Fibroblast of skin of scalp (primary cell): Measurements from ENCODE around the gene DTNB.
"Not testable (repeated sequence)": the region's sequence is repeated elsewhere in the genome, so short reads cannot be mapped to it uniquely, and the experiment has no call there.

Experiments
- DNase-seq: peaks from one replicate; pipeline ENCODE4 v3.0.0-alpha.2; 2013

Gene DTNB

DNA sequence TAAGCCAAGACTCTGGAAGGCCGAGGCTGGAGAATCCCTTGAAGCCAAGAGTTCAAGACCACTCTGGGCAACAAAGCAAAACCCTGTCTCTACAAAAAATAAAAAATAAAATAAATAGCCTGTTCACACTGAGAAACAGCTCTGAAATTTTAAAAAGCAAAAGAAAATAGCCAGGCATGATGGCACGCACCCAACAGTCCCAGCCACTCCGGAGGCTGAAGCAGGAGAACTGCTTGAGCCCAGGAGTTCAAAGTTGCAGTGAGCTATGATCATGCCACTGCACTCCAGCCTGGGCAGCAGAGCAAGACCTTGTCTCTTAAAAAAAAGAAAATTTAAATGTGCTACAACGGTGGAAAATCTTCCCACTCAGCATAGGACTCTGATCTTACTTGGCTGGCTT lies 52.7 kb downstream of the DTNB start:
- no peak for DNase-seq

DNA sequence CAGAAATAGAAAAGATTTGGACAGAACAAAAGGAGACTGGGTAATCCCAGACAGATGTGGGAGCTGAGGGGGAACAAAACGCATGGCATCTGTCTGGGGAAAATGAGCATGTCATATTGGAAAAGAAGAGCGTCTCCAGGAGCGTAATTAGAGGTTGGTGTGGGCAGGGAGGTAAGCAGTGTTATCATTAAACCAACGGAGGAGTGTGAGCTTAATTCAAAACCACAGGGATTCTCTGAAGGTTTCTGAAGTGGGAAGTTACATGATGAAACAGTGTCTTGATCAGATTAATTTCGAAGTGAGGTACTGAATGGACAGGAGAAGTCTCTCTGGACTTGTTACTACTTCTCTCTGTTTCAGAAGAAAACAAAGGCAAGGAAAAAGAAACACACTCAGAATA lies 53.3 kb downstream of the DTNB start:
- DNase-seq, result no peak

DNA sequence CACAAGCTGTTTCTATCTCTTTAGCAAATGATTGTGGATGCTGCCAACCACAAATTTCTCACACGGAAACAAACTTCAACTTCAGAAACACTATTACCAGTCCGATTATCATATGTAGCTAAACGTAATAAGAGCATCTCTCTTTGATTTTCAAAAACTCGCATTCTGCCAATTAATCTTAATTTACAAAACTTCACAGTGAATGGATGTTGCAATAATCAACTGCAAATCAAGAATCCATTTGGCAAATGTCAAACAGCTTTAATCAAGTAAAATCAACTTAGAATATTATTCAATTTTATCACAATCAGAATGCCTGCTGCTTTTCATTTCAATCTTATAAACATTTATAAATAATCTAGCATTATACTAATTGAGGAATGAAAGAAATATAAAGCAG lies 54.2 kb downstream of the DTNB start:
- DNase-seq, result no peak

DNA sequence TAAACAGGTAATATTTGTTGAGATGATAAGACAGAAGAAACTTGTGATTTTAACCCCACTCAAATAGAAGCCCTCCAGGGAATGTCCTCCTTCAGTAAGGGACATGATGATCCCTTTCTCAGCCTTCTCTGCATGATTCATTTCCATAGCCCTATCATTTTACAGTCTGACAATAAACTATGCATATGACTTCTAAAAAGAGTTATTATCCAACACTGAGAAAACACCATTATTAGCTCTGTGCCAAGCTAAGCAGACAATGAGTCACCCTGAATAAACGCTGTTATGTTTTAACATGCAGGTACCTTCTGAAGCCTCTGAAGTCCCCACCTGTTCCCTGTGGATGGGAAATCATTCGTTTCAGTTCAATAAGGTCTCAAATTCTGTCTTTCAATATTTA lies 54.7 kb downstream of the DTNB start:
- peak; percentile 60 for DNase-seq

DNA sequence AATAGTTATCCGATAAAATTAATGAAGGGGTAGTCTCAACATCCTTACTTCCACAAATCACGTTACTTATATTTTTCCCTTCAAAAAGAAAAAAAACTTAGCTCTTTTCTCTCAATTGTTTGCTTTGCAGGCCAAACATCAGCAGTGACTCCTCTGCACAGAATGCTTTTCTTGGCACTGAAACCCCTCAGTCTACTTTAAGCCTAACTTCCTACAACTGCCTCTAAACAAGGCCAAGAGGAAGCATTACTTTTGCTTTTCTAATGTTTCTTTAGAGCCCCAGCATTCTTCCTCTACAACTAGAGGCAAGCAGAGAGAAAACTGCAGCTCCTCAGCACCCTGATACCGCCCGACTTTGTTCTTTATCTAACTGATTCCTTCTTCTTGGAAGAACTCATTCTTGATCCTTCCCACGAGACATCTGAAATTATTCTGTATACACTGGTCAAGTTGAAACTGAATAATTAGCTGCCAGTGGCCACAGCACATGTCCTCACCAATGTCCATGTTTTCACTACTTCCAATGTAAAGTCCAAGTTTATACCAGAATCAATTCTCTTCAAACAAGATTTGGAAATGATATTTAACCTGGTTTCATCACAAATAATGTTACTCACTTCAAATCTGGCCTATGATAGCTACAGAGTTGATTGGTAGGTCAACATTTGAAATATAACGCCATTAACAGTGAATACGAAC lies 55.3 kb downstream of the DTNB start:
- peak; percentile 84 for DNase-seq

DNA sequence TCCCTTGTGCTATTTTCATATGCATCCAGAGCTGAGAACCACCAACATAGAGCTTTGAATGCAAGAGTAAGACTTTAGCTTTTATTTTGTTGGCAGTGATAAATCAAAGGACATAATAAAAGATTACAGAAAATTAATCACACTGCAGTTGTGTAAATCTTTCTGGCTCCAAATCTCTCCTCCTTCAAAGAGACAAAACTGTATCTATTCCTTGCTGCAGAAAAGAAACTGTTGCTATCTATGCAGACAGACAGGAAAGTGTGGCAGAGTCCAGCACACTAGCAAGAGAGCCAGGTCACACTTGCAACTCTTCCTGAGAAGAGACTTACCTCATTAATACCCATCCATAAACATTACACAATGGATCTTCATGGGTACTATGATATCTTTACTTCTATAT lies 57.5 kb downstream of the DTNB start:
- DNase-seq, result no peak

DNA sequence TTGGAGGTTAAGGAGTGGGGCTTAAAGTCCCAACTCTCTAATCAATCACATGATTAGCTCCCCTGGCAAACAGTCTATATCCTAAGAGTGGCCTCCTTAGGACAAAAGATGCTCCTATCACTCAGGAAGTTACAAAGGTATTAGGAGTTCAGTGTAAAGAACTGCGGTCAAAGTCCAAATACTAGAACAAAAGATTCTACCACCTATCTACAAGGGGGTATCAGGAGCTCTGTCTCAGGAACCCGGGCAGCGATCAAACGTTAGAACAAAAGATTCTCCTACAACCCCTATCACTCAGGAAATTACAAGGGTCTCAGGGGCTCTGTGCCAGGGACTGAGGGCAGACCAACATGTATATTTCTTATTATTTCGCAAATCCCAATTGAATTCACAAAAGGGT lies 58.0 kb downstream of the DTNB start:
- DNase-seq, result no peak

DNA sequence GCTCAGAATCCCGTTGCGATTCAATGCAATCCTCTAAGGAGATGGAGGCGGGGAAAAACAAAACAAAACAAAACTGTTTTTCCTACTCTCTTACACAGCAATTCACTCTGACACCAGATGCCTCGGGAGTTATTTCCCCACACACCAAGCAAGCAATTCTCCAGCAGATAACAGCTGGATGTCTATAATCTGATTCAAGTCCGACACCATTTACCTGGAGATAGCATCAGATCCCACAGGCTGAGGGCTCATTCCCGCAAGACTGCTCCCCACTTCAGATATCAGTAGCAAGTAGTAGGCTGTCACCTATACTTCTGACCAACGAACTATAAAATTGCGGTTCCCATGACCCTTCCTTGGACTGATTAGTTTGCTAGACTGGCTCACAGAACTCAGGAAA lies 58.7 kb downstream of the DTNB start:
- DNase-seq, result no peak

DNA sequence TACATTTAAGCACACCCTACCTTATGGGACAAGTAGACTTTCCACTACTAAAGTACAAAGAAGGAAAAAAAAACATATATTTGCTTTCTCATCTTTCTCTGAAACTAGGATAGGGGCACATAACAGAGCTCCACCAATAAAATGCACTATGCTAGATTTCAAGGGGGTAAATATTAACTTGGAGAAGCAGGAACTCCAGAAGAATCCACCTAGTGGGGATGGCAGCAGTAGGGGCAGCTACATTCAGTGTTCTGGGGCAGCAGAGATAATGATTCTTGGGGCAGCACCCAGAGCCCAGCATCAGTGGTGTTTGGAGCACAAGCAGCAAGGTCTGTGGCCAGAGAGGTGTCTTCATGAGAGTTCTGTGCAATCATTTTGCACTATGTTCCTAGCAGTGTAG lies 64.7 kb downstream of the DTNB start:
- no peak for DNase-seq

DNA sequence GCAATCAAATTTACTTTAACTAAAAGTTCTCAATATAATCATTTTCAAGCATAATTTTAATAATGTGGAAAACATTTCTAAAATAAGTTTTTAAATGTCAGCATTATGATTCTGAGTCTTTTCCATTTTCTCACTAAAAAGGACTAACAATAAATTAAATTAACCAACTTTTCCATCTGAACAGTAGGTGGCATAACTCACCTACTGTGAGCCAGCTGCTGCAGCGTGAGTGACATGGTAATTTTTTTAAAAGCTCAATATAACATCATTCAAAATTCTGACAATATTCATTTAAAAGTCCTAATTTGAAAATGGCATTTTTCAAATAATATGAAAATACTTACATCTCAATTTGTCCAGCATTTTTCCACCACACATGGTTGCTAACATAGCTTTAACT lies 66.5 kb downstream of the DTNB start:
- peak; percentile 44 for DNase-seq

DNA sequence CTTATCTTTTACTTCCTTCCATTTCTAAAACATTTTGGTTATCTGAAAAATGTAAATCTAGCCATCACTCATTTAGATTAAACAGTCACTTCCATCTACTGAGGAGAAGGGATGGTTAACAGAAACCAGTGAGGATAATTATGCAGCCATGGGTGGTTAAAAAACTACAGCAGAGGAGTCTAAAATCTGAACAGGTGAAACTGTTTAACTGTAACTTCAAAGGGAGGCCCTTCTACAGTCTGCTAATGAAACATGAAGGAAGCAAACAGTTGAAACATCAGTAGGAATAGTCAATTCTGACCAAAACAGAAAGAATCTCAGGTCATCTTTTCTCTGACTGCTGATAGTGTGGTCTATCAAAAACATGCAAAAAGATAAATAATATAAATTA lies 71.0 kb downstream of the DTNB start:
- DNase-seq, result no peak

DNA sequence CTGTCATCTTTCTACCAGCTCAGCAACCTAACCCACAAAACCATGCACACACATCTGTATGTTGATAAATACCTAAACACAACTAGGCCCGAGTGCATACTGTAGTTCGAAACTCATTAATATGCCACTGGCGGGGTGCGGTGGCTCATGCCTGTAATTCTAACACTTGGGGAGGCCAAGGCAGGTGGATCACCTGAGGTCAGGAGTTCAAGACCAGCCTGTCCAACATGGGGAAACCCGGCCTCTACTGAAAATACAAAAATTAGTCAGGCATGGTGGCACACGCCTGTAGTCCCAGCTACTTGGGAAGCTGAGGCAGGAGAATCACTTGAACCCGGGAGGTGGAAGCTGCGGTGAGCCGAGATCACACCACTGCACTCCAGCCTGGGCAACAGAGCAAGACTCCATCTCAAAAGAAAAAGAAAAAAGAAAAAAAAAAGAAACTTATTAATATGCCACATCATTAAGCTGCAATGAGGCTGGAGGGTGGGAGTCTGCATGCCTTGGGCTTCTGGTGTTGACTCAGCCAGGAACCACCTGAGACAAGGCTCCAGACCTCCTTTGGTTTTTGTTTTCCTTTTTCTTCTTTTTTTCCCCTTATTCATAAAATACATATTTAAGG lies 71.6 kb downstream of the DTNB start:
- not testable (repeated sequence) for DNase-seq

DNA sequence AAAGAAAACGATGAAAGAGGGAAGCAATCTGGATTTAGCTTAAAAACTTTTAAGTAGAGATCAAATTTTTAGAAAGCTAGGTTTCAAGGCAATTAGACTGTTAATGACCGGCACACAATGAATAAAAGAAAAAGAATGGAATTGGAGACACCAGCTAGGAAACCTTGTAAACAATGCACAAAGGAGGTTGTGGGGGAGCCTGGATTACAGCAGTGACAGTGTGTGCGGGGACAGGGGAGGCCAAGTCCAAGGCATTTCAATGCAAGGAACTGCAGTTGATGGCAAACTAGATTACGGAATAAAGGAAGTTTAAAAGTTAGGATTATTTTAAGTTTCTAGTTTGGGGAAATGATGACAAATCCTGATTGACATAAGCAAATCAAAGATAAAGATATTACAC lies 74.5 kb downstream of the DTNB start:
- no peak for DNase-seq

DNA sequence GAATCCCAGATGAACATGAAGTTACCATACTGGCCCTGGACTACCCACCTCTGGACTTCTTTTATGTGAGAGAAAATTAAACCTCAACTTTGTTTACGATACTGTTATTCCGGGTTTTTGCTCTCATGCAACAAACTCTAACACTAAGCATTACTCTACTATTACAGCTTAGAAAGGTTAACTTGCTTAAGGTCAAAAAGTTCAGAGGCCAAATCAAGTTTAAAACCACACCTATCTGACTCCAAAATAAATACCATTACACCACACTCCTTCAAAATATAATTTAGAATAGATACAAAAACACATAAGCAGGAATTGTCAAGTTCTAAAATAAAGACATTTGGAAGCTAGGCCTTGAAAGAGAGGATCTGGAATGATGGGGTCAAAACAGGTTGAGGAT lies 75.0 kb downstream of the DTNB start:
- no peak for DNase-seq

DNA sequence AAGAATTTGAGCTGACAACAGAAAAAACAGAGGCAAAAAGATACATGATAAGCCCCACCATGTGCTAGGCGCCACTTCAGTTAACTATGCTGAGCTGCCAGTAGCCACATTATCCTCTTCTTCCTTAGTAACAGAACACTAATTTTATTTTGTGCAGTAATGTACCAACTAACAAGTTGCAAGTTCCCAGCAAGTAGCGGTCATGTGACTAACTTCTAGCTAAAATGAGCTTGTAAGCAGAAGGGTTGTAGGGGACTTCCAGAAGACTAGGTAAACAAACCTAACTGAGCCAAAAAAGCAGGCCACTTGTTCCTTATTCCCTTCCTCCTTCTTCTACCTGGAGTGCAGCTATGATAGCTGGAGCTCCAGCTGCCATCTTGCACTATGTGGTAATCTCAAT lies 75.5 kb downstream of the DTNB start:
- no peak for DNase-seq

DNA sequence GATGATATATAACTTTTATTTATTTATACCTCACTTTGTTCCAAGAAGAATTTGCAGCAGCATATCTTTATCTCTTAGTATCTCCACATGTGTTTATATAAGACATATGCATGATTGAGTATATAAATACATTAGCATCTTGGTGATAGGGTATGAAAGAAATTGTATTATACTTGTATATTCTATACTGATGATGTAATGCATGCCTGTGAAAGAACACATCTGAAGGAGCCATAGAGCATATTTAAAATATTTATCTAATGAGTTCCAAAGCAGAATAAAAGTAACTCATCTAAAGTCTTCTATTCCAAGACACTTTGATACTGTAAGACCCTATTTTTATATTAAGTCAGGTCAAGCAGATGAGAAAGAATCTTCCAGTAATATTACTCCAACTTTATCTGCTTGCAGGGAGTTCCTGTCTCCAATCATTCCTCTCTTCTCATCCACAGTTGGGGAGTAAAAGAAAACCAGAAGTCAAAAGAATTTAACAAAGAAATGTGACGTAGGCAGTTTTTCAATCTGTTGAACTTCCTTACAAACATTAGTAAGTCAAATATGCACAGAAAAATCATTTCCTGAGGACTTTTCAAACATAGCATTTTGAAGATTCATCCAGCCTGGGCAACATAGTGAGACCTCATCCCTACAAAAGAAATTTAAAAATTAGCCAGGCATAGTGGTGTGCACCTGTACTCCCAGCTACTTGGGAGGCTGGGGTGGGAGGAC lies 76.7 kb downstream of the DTNB start:
- peak; percentile 34 for DNase-seq

DNA sequence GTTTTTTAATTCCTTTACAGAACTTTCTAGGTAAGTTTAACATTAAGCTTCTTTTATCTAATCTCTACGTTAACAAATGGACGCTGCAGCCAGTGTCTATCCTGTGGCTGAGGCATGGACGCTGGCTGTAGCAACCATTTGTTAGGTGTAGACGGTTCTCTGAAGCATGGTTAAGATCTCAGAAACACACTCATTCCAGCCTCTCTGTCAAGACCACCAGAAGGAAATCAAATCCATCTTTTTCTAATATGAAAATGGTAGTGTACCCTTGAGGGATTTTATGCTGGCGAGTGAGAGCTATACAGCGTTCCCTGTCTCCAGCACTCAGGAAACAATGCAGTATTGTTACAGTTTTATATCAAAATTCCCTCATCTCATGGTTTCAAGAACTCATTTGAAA lies 78.0 kb downstream of the DTNB start:
- no peak for DNase-seq

DNA sequence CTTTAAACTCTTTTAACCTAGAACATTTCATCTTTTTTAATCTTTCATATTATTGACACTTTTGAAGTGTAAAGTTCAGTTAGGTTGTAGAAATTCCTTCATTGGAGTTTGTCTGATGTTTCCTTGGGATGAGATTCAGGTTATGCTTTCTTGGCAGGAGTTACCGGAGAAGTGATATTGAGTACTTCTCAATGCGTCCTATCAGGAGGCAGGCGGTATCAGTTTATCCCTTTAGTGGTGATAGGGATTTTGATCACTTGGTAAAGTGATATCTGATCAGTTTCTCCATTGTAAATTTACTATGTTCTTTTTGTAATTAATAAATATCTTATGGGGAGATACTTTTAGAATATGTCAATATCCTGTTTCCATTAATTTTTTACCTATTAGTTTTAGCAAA lies 78.4 kb downstream of the DTNB start:
- no peak for DNase-seq

DNA sequence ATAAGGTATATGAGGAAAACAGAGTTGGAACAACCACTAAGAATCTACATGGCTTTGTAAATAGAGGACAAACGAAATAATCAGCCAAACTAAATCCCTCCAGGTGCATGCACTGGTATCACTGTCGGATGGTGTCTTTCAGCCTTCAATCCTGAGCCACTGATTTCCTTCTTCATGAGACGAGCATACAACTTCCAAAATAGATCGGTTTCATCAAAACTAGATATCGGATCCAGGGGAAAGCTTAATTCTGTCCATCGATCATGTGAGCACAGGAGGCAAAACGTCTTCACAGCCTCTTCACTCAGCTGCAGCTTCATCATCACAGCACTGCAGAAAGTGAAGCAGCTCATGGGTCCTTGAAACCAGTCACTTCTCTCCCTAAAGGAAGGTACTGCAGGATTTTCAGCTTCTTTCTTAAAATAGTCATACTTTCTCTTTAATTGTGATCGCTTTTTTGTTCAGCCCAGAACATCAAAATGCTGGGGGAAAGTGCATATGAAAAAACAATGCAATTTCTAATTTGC lies 80.5 kb downstream of the DTNB start:
- DNase-seq, result no peak

DNA sequence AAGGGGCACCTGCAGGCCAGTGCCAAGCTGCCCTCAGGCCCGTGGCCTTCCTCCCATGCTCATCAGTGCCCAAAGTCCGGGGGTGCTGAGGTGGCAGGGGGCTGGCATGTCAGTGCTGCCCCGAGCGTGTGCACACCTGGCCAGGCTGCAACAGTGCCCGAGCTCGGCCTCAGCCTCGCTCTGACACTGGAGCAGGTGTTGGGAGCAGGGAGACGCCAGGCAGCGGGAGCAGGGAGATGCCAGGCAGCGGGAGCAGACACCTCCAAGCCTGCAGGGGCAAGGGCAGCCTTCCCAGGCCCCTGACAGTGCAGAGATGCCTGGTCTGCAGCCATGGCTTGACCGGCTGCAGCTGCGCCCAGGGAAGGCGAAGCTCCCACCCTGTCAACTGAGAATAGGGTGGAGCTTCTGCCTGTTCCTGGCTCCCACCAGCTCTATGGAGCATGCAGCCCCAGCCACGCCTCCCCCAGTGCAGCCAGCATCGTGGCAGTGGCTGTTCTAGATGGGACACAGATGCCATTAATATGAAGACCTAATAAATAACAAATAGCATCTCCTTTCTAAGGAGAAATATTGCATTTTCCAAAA lies 82.4 kb downstream of the DTNB start:
- DNase-seq, result no peak

DNA sequence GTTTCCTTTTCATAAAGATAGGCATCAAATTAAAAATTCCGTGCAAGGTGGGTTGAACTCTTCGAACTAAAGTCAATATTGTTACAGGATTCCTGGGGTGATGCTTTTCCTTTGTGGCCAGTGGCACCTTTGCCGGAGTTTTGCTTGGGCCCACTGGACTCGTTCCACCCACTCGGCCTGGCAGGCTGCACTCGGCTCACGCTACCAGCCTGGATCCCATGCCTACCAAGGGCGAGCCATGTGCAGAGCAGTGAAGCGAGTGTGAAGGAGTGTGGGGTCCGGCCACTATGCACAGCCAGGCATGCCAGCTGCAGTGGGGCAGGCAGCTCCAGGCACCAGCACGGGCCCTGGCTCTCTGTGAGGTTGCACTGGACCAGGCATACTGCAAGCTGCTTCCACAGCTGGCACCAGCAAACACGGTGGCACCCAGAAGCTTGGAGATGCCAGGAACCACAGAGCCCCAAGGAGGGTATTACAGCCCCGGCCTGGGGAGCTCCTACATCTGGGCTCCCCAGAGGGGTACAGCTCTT lies 83.6 kb downstream of the DTNB start:
- no peak for DNase-seq

DNA sequence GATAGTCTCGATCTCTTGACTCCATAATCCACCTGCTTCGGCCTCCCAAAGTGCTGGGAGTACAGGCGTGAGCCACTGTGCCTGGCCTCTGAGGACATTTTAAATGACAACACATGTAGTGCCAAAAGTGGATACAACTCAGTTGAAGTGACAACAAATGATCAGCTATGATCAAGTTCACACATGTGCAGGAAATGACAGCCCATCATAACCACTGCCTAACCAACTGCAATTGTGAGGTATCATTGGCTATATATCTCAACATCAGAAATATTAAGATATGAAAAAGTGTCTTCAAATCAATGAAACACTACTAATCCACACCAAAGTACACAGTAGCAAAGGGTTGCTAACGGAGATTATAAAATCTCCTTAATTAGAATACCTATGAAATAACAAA lies 84.8 kb downstream of the DTNB start:
- no peak for DNase-seq

DNA sequence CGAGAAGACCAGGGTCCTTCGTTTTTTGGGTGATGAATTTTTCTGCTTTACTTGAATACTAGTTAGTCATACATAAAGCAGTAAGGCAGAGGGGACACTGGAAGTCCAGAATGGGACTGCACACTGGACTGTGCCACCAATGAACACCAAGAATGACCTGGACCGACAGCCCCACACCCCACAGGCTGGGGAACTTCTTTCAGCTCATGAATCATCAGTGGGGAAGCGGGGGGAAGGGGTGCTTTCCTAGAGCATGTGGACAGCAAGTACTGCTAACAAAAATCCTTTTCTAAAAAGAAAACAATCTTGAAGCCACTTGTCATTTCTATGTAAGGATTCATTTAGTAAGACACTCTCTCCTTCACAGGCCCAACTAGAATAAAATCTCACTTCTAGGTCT lies 86.0 kb downstream of the DTNB start:
- DNase-seq, result peak; percentile 66
